Measurements from ENCODE around the gene C21orf91. TPM values are rescaled to one million over a fixed set of nuclear protein-coding genes. Genes with fewer than 3 reads are reported as not detected.

C21orf91 gene
- total and polyA plus RNA-seq, 2 experiments from 2014 or later: 11.2 to 12.7 TPM

- Histone ChIP-seq H3K27me3 (no peaks in the 10 kb centered on the region), H3K4me3 (no peak overlapping the region), H3K27ac (no peak overlapping the region), H3K4me1 (ENCODE audit: low read depth) (no peaks in the 10 kb centered on the region), H3K9me3 (ENCODE audit: low read depth) (no peaks in the 10 kb centered on the region), H3K36me3 (no peaks in the 10 kb centered on the region)
- DNase-seq (ENCODE audit: low read depth in 1 of 2, low spot score in 1 of 2): peak in 1 of 2 donors; percentile 35
- no peak for TF ChIP-seq CTCF (IDR thresholded peaks at IDR 0.05; ENCODE audit: low read depth, low read length)
Measured at GRCh38 chr21:17828223-17828622, 9.1 kb upstream of the C21orf91 start.

- H3K4me1 ChIP-seq (ENCODE audit: low read depth): peaks cover 4% of the 10 kb centered on the region
- no peak for DNase-seq (ENCODE audit: low read depth in 1 of 2, low spot score in 1 of 2)
- no peaks in the 10 kb centered on the region for H3K9me3 ChIP-seq (ENCODE audit: low read depth)
- no peaks in the 10 kb centered on the region for H3K36me3 ChIP-seq
- H3K4me3 ChIP-seq: no peak overlapping the region
- no peaks in the 10 kb centered on the region for H3K27me3 ChIP-seq
- TF ChIP-seq CTCF (IDR thresholded peaks at IDR 0.05; ENCODE audit: low read depth, low read length): no peak
- no peak overlapping the region for H3K27ac ChIP-seq
Measured at GRCh38 chr21:17823846-17824245, 4.7 kb upstream of the C21orf91 start.

- no peak for TF ChIP-seq CTCF (IDR thresholded peaks at IDR 0.05; ENCODE audit: low read depth, low read length)
- Histone ChIP-seq H3K4me3 (no peak overlapping the region), H3K27me3 (no peaks in the 10 kb centered on the region), H3K4me1 (ENCODE audit: low read depth) (peaks cover 18% of the 10 kb centered on the region), H3K9me3 (ENCODE audit: low read depth) (no peaks in the 10 kb centered on the region), H3K27ac (no peak overlapping the region), H3K36me3 (peaks cover 4% of the 10 kb centered on the region)
- DNase-seq (ENCODE audit: low read depth in 1 of 2, low spot score in 1 of 2): no peak
Measured at GRCh38 chr21:17821121-17821520, 2.0 kb upstream of the C21orf91 start.

- H3K36me3 ChIP-seq: peaks cover 7% of the 10 kb centered on the region
- DNase-seq (ENCODE audit: low read depth in 1 of 2, low spot score in 1 of 2): no peak
- no peak for TF ChIP-seq CTCF (IDR thresholded peaks at IDR 0.05; ENCODE audit: low read depth, low read length)
- no peaks in the 10 kb centered on the region for H3K9me3 ChIP-seq (ENCODE audit: low read depth)
- no peaks in the 10 kb centered on the region for H3K27me3 ChIP-seq
- peak overlapping the region; percentile 99 for H3K27ac ChIP-seq
- peaks cover 18% of the 10 kb centered on the region for H3K4me1 ChIP-seq (ENCODE audit: low read depth)
- peak overlapping the region; percentile 73 for H3K4me3 ChIP-seq
Measured at GRCh38 chr21:17819877-17820229, 697 bp upstream of the C21orf91 start.

GRCh38 chr21:17818186-17819113 is 706 bp downstream of the C21orf91 start:
- Histone ChIP-seq H3K4me1 (ENCODE audit: low read depth) (peaks cover 18% of the 10 kb centered on the region), H3K36me3 (peaks cover 11% of the 10 kb centered on the region), H3K9me3 (ENCODE audit: low read depth) (no peaks in the 10 kb centered on the region), H3K27ac (peak overlapping the region; percentile 99), H3K4me3 (peak overlapping the region; percentile 73), H3K27me3 (no peaks in the 10 kb centered on the region)
- DNase-seq (ENCODE audit: low read depth in 1 of 2, low spot score in 1 of 2): peak; percentile 38 to 59
- no peak for TF ChIP-seq CTCF (IDR thresholded peaks at IDR 0.05; ENCODE audit: low read depth, low read length)

Data from cardiac muscle cell (in vitro differentiated cells and primary cell).